Colonic mucosa (tissue), 4 donors: ENCODE results near the gene SH3RF1. TPM values are rescaled to one million over a fixed set of nuclear protein-coding genes. Genes with fewer than 3 reads are reported as not detected.

Experiments used
- DNase-seq: peaks from one replicate; pipeline ENCODE4 v3.0.0-alpha.2; 2020
- H3K27ac ChIP-seq: fragments of 200-600 bp; one replicate; pipeline ENCODE4 v1.8.0; 2021
- H3K27me3 ChIP-seq: fragments of 200-600 bp; one replicate; pipeline ENCODE4 v1.8.0; 2021
- H3K36me3 ChIP-seq: fragments of 200-600 bp; one replicate; pipeline ENCODE4 v1.8.0; 2021
- H3K4me1 ChIP-seq: fragments of 200-600 bp; one replicate; pipeline ENCODE4 v1.8.0; 2021; ENCODE audit warnings: mild to moderate bottlenecking
- H3K4me3 ChIP-seq: fragments of 200-600 bp; one replicate; pipeline ENCODE4 v1.8.0; 2021
- H3K9ac ChIP-seq, 2 donors: one replicate each; pipeline ENCODE4 v1.7.0; 2013; ENCODE audit warnings: control low read depth in 2 of 2, low read depth in 2 of 2, low read length in 2 of 2
- H3K9me3 ChIP-seq: fragments of 200-600 bp; one replicate; pipeline ENCODE4 v1.8.0; 2021
- CTCF ChIP-seq: fragments of 200-600 bp; IDR thresholded peaks from one replicate; pipeline ENCODE4 v1.8.0; 2022; ENCODE audit warnings: antibody characterized with exemption, mild to moderate bottlenecking
- intact Hi-C: fragments of 100-400 bp; cut with DNase I; formaldehyde crosslinking; loops from one replicate; pipeline ENCODE4 v1.14.1; 2022
- total RNA-seq, 2 donors: library from RNA; stranded (reverse); fragmentation: NEBNext Ultra II Directional in 1 of 2; extraction: Animal tissue kit (Norgen Biotek cat#: 25700) in 1 of 2; gene quantifications; one replicate each; pipeline ENCODE4 v1.2.1, GENCODE V29; 2021
- donor health status: healthy.
- donor health status: DM: no; HTN: no; CAD: no.
- donor health status: DM: no; HTN: no; CAD: no.

SH3RF1 gene
- total RNA-seq, 2 donors from 2014 or later, result 50.2 to 77.1 TPM

- Histone ChIP-seq H3K27ac (no peak overlapping the region), H3K4me3 (no peak overlapping the region), H3K9ac (no peak overlapping the region), H3K36me3 (no peaks in the 10 kb centered on the region), H3K27me3 (no peaks in the 10 kb centered on the region), H3K4me1 (no peaks in the 10 kb centered on the region), H3K9me3 (no peaks in the 10 kb centered on the region)
- DNase-seq, result no peak
- intact Hi-C loops, result no loop called here
- TF ChIP-seq CTCF, result no peak
Measured at GRCh38 chr4:169103966-169104412, 166.8 kb downstream of the SH3RF1 start.

- H3K9ac ChIP-seq, result no peak overlapping the region
- no peak overlapping the region for H3K27ac ChIP-seq
- H3K36me3 ChIP-seq, result no peaks in the 10 kb centered on the region
- H3K9me3 ChIP-seq, result no peaks in the 10 kb centered on the region
- H3K4me3 ChIP-seq, result no peak overlapping the region
- intact Hi-C loops, result no loop called here
- no peak for DNase-seq
- no peaks in the 10 kb centered on the region for H3K27me3 ChIP-seq
- H3K4me1 ChIP-seq, result no peaks in the 10 kb centered on the region
- TF ChIP-seq CTCF, result no peak
Measured at GRCh38 chr4:169102026-169102425, 168.7 kb downstream of the SH3RF1 start.

GRCh38 chr4:169100670-169101101 is 170.1 kb downstream of the SH3RF1 start:
- no peak for TF ChIP-seq CTCF
- H3K27ac ChIP-seq, result no peak overlapping the region
- no peak overlapping the region for H3K4me3 ChIP-seq
- H3K9ac ChIP-seq, result no peak overlapping the region
- no peak for DNase-seq
- no peaks in the 10 kb centered on the region for H3K27me3 ChIP-seq
- H3K4me1 ChIP-seq, result no peaks in the 10 kb centered on the region
- no peaks in the 10 kb centered on the region for H3K36me3 ChIP-seq
- intact Hi-C loops, result no loop called here
- H3K9me3 ChIP-seq, result no peaks in the 10 kb centered on the region

GRCh38 chr4:169099771-169100180 is 171.0 kb downstream of the SH3RF1 start:
- no peaks in the 10 kb centered on the region for H3K4me1 ChIP-seq
- TF ChIP-seq CTCF, result no peak
- DNase-seq, result no peak
- no peaks in the 10 kb centered on the region for H3K9me3 ChIP-seq
- H3K27ac ChIP-seq, result no peak overlapping the region
- no peak overlapping the region for H3K9ac ChIP-seq
- no peak overlapping the region for H3K4me3 ChIP-seq
- no peaks in the 10 kb centered on the region for H3K36me3 ChIP-seq
- H3K27me3 ChIP-seq, result no peaks in the 10 kb centered on the region
- intact Hi-C loops, result no loop called here

GRCh38 chr4:169098969-169099690 is 171.6 kb downstream of the SH3RF1 start:
- intact Hi-C loops, result no loop called here
- no peaks in the 10 kb centered on the region for H3K27me3 ChIP-seq
- no peak for DNase-seq
- no peaks in the 10 kb centered on the region for H3K9me3 ChIP-seq
- H3K4me3 ChIP-seq, result no peak overlapping the region
- H3K9ac ChIP-seq, result no peak overlapping the region
- no peaks in the 10 kb centered on the region for H3K36me3 ChIP-seq
- no peak for TF ChIP-seq CTCF
- H3K27ac ChIP-seq, result no peak overlapping the region
- H3K4me1 ChIP-seq, result no peaks in the 10 kb centered on the region
